IMR-90 (cell line): Measurements from ENCODE around the gene IRX3. TPM values are rescaled to one million over a fixed set of nuclear protein-coding genes. Genes with fewer than 3 reads are reported as not detected.

Source experiments
- ATAC-seq: fragments of 200-7000 bp; cut with Tn5 transposase; 2 replicates; pipeline ENCODE4 v1.9.1; 2020; ENCODE audit warnings: low read depth, mild to moderate bottlenecking, moderate library complexity
- BruUV-seq: library from RNA; stranded (reverse); fragments of 400-500 nt; replicated peaks from 2 replicates; lab custom pipeline; 2021; lab: Mats Ljungman, UMichigan
- CTCF ChIA-PET: fragments of 300-600 bp; formaldehyde crosslinking; extraction: SDS; loops from one replicate; lab custom pipeline; 2021; ENCODE audit warnings: antibody characterized with exemption; lab: Yijun Ruan, JAX
- POLR2A ChIA-PET: fragments of 300-600 bp; sonication (Branson Sonifier 250); formaldehyde crosslinking; loops from one replicate; lab custom pipeline; 2022; ENCODE audit warnings: antibody characterized with exemption; ENCODE audit not compliant: unreplicated experiment; lab: Charles Lee
- DNase-seq: peaks from one replicate; pipeline ENCODE4 v3.0.0; 2013
- H2AFZ ChIP-seq: replicated peaks from 2 replicates; pipeline ENCODE3; 2013; ENCODE audit warnings: low read length, mild to moderate bottlenecking; ENCODE audit not compliant: poor library complexity
- H2AK5ac ChIP-seq: 2 replicates; pipeline ENCODE4 v1.6.1; 2013; ENCODE audit warnings: low read depth, low read length, inconsistent platforms
- H2AK9ac ChIP-seq: replicated peaks from 2 replicates; pipeline ENCODE3; 2013; ENCODE audit warnings: mild to moderate bottlenecking, low read depth, low read length, moderate library complexity; ENCODE audit not compliant: poor library complexity
- H2BK120ac ChIP-seq: 2 replicates; pipeline ENCODE4 v1.6.1; 2013; ENCODE audit warnings: low read depth, low read length, inconsistent platforms
- H2BK15ac ChIP-seq: 3 replicates; pipeline ENCODE4 v1.6.1; 2013; ENCODE audit warnings: low read depth, low read length, inconsistent platforms
- H2BK20ac ChIP-seq: 2 replicates; pipeline ENCODE4 v1.6.1; 2013; ENCODE audit warnings: low read depth, mild to moderate bottlenecking, inconsistent platforms, low read length, moderate library complexity
- H2BK5ac ChIP-seq: 2 replicates; pipeline ENCODE4 v1.6.1; 2013; ENCODE audit warnings: mild to moderate bottlenecking, low read depth, low read length, inconsistent platforms; ENCODE audit not compliant: poor library complexity, severe bottlenecking
- H3K14ac ChIP-seq: replicated peaks from 2 replicates; pipeline ENCODE4 v1.6.1; 2013; ENCODE audit warnings: low read depth, low read length, inconsistent platforms
- H3K18ac ChIP-seq: 2 replicates; pipeline ENCODE4 v1.6.1; 2013; ENCODE audit warnings: low read depth, low read length, control low read depth
- H3K23ac ChIP-seq: 2 replicates; pipeline ENCODE4 v1.6.1; 2013; ENCODE audit warnings: low read depth, low read length, inconsistent platforms
- H3K27ac ChIP-seq: 2 replicates; pipeline ENCODE4 v1.5.1; 2013; ENCODE audit warnings: mild to moderate bottlenecking, control low read depth, low read length; ENCODE audit not compliant: insufficient read depth
- H3K27me3 ChIP-seq: 2 replicates; pipeline ENCODE4 v1.6.1; 2013; ENCODE audit warnings: low read length; ENCODE audit not compliant: control insufficient read depth, insufficient read depth
- H3K36me3 ChIP-seq: 2 replicates; pipeline ENCODE4 v1.6.1; 2013; ENCODE audit warnings: low read length, mixed read lengths; ENCODE audit not compliant: control insufficient read depth, insufficient read depth
- H3K4ac ChIP-seq: 2 replicates; pipeline ENCODE4 v1.6.1; 2013; ENCODE audit warnings: low read depth, low read length, inconsistent platforms
- H3K4me1 ChIP-seq: 2 replicates; pipeline ENCODE4 v1.6.1; 2013; ENCODE audit warnings: low read length, mixed read lengths; ENCODE audit not compliant: control insufficient read depth, insufficient read depth
- H3K4me2 ChIP-seq: 2 replicates; pipeline ENCODE4 v1.6.1; 2013; ENCODE audit warnings: low read depth, mild to moderate bottlenecking, control low read depth, low read length, moderate library complexity
- H3K4me3 ChIP-seq: 2 replicates; pipeline ENCODE4 v1.5.1; 2013; ENCODE audit warnings: low read depth, mild to moderate bottlenecking, control low read depth, low read length, moderate library complexity; ENCODE audit not compliant: insufficient read depth
- H3K56ac ChIP-seq: 2 replicates; pipeline ENCODE4 v1.6.1; 2013; ENCODE audit warnings: low read length, inconsistent platforms; ENCODE audit not compliant: insufficient read depth; ENCODE audit errors: extremely low read depth
- H3K79me1 ChIP-seq, 2 experiments: 2 replicates each; pipeline ENCODE4 v1.6.1; 2013; ENCODE audit warnings: low read length in 2 of 2, inconsistent platforms in 1 of 2, low read depth in 1 of 2
- H3K9ac ChIP-seq: 2 replicates; pipeline ENCODE4 v1.6.1; 2013; ENCODE audit warnings: low read depth, low read length, control low read depth
- H3K9me1 ChIP-seq: 2 replicates; pipeline ENCODE4 v1.6.1; 2013; ENCODE audit warnings: low read length, inconsistent platforms; ENCODE audit not compliant: insufficient read depth
- H3K9me3 ChIP-seq: 2 replicates; pipeline ENCODE4 v1.6.1; 2013; ENCODE audit warnings: low read length; ENCODE audit not compliant: control insufficient read depth, insufficient read depth
- H4K20me1 ChIP-seq: 2 replicates; pipeline ENCODE4 v1.6.1; 2013; ENCODE audit warnings: low read length, inconsistent platforms; ENCODE audit not compliant: insufficient read depth
- H4K5ac ChIP-seq: 2 replicates; pipeline ENCODE4 v1.6.1; 2013; ENCODE audit warnings: mild to moderate bottlenecking, low read depth, low read length, control low read depth
- H4K8ac ChIP-seq, 2 experiments: 2 replicates each; pipeline ENCODE4 v1.6.1; 2013; ENCODE audit warnings: low read depth in 2 of 2, low read length in 2 of 2, control low read depth in 1 of 2, inconsistent platforms in 1 of 2
- H4K91ac ChIP-seq: 2 replicates; pipeline ENCODE4 v1.6.1; 2013; ENCODE audit warnings: low read depth, low read length, inconsistent platforms; ENCODE audit not compliant: insufficient read depth
- CEBPB ChIP-seq: IDR thresholded peaks from 2 replicates; pipeline ENCODE4 v1.6.1; 2012; ENCODE audit warnings: low read depth, low read length, improper control_type of control experiment
- CTCF ChIP-seq: conservative IDR thresholded peaks from 2 replicates; pipeline ENCODE4 v1.5.1; 2012; ENCODE audit warnings: mild to moderate bottlenecking, low read depth, low read length, improper control_type of control experiment
- ELK1 ChIP-seq: fragments of 150-350 bp; IDR thresholded peaks from 2 replicates; pipeline ENCODE4 v1.6.1; 2016; ENCODE audit warnings: low read depth, mild to moderate bottlenecking, low read length, moderate library complexity, borderline replicate concordance
- FOS ChIP-seq: fragments of 150-350 bp; IDR thresholded peaks from 2 replicates; pipeline ENCODE4 v1.6.1; 2016; ENCODE audit warnings: low read depth, low read length
- MAFK ChIP-seq: IDR thresholded peaks from 2 replicates; pipeline ENCODE4 v1.6.1; 2012; ENCODE audit warnings: low read depth, low read length, improper control_type of control experiment
- MXI1 ChIP-seq: IDR thresholded peaks from 2 replicates; pipeline ENCODE4 v1.6.1; 2012; ENCODE audit warnings: low read depth, mild to moderate bottlenecking, low read length, moderate library complexity, borderline replicate concordance
- POLR2A ChIP-seq: IDR thresholded peaks from 2 replicates; pipeline ENCODE4 v1.6.1; 2012; ENCODE audit warnings: mild to moderate bottlenecking, low read depth, low read length
- RCOR1 ChIP-seq: IDR thresholded peaks from 2 replicates; pipeline ENCODE4 v1.6.1; 2012; ENCODE audit warnings: mild to moderate bottlenecking, low read length, improper control_type of control experiment; ENCODE audit not compliant: insufficient replicate concordance
- RFX5 ChIP-seq: IDR thresholded peaks from 2 replicates; pipeline ENCODE4 v1.8.0; 2012; ENCODE audit warnings: low read depth, mild to moderate bottlenecking, low read length, moderate library complexity
- SMC3 ChIP-seq: fragments of 150-350 bp; IDR thresholded peaks from 2 replicates; pipeline ENCODE4 v1.6.1; 2016; ENCODE audit warnings: low read depth, mild to moderate bottlenecking, antibody characterized with exemption, low read length, moderate library complexity
- WGBS, 2 experiments: methylation state at CpG; one replicate each; pipeline versions ENCODE4 v1.1.5 to v1.1.7; 2013; ENCODE audit warnings: missing lambda C conversion rate in 2 of 2; ENCODE audit not compliant: insufficient read length in 1 of 2; ENCODE audit errors: extremely low coverage in 2 of 2; 5-methylcytosine and 5-hydroxymethylcytosine counted together
- dilution Hi-C: fragments of 300-500 bp; cut with HindIII; formaldehyde crosslinking; loops from one replicate; pipeline ENCODE4 v1.14.3; 2018; ENCODE audit warnings: low sequenced_read_pairs; ENCODE audit not compliant: unreplicated experiment
- in situ Hi-C: fragments of 300-500 bp; cut with MboI; formaldehyde crosslinking; loops from 3 replicates; pipeline ENCODE4 v1.14.3; 2019; ENCODE audit warnings: low sequenced_read_pairs, inconsistent platforms, mixed read lengths
- intact Hi-C: fragments of 100-400 bp; cut with micrococcal nuclease; formaldehyde crosslinking; loops from 2 replicates; pipeline ENCODE4 v1.10.0; 2022
- polyA plus RNA-seq, 3 experiments: library from polyadenylated mRNA; depleted of rRNA; stranded (reverse); fragments of >200 nt; gene quantifications; 2 replicates each; pipeline ENCODE4 v1.2.3, GENCODE V29; 2012; ENCODE audit warnings: low replicate concordance in 1 of 3
- total RNA-seq: library from RNA; depleted of rRNA; stranded (reverse); fragments of >200 nt; gene quantifications from 2 replicates; pipeline ENCODE4 v1.2.3, GENCODE V29; 2012

IRX3 gene
- total and polyA plus RNA-seq, 2 of the 4 experiments (the other 2 are of a cell fraction), result not detected

- Histone ChIP-seq H3K9me1 (no peaks in the 10 kb centered on the region), H2AK5ac (no peak overlapping the region), H2BK15ac (no peak overlapping the region), H2BK120ac (no peak overlapping the region), H2AFZ (no peak overlapping the region), H2BK5ac (no peak overlapping the region), H3K4me3 (no peak overlapping the region), H3K23ac (no peak overlapping the region), H3K9ac (no peak overlapping the region), H3K14ac (no peak overlapping the region), H3K27me3 (peaks cover 21% of the 10 kb centered on the region), H4K8ac (no peak overlapping the region), H3K56ac (no peak overlapping the region), H3K9me3 (no peaks in the 10 kb centered on the region), H4K20me1 (no peaks in the 10 kb centered on the region), H3K18ac (no peak overlapping the region), H3K4me2 (no peak overlapping the region), H3K36me3 (no peaks in the 10 kb centered on the region), H4K5ac (no peak overlapping the region), H4K91ac (no peak overlapping the region), H3K79me1 (no peaks in the 10 kb centered on the region), H3K27ac (no peak overlapping the region), H2AK9ac (no peak overlapping the region), H3K4ac (no peak overlapping the region), H2BK20ac (no peak overlapping the region), H3K4me1 (no peaks in the 10 kb centered on the region)
- no CpG with 5 or more reads among the region's 6 CpGs for WGBS, 2 experiments
- ChIA-PET CTCF (no interaction called here), POLR2A (no interaction called here)
- no TSS peak for BruUV-seq
- in situ Hi-C loops (loop anchor here (25.0 kb wide), 2 partner anchors 514 to 661 kb away; partner anchors contain the start of gene IRX5), dilution Hi-C loops (no loop called here), intact Hi-C loops (no loop called here)
- no peak for DNase-seq
- TF ChIP-seq SMC3, result no peak
- TF ChIP-seq CTCF, result no peak
- no peak for TF ChIP-seq CEBPB
- no peak for TF ChIP-seq RFX5
- TF ChIP-seq MAFK, result no peak
- TF ChIP-seq ELK1, result no peak
- no peak for TF ChIP-seq FOS
- TF ChIP-seq MXI1, result no peak
- no peak for TF ChIP-seq RCOR1
- TF ChIP-seq POLR2A, result no peak
- ATAC-seq, result no peak
Measured at GRCh38 chr16:54275956-54276355, 10.6 kb downstream of the IRX3 start.
